Osteocyte (in vitro differentiated cells): ENCODE measurements around the gene ANKS1A. TPM values are rescaled to one million over a fixed set of nuclear protein-coding genes. Genes with fewer than 3 reads are reported as not detected.
"Not testable (repeated sequence)": the region's sequence is repeated elsewhere in the genome, so short reads cannot be mapped to it uniquely, and the experiment has no call there.

ENCODE experiments used
- DNase-seq: peaks from one replicate; pipeline ENCODE4 v3.0.0; 2021; ENCODE audit warnings: mixed read lengths; ENCODE audit not compliant: unreplicated experiment; ENCODE audit errors: extremely low spot score
- H3K27ac Mint-ChIP-seq: one replicate; pipeline ENCODE4 v1.8.0; 2021; ENCODE audit warnings: mild to moderate bottlenecking, mixed read lengths; ENCODE audit not compliant: unreplicated experiment
- H3K27me3 Mint-ChIP-seq: one replicate; pipeline ENCODE4 v1.8.0; 2021; ENCODE audit warnings: mixed read lengths; ENCODE audit not compliant: unreplicated experiment
- H3K36me3 Mint-ChIP-seq: one replicate; pipeline ENCODE4 v1.8.0; 2021; ENCODE audit warnings: mixed read lengths; ENCODE audit not compliant: unreplicated experiment
- H3K4me1 Mint-ChIP-seq: one replicate; pipeline ENCODE4 v1.8.0; 2021; ENCODE audit warnings: mixed read lengths; ENCODE audit not compliant: unreplicated experiment
- H3K4me3 Mint-ChIP-seq: one replicate; pipeline ENCODE4 v1.8.0; 2021; ENCODE audit warnings: mild to moderate bottlenecking, moderate library complexity, mixed read lengths; ENCODE audit not compliant: unreplicated experiment
- H3K9me3 Mint-ChIP-seq: one replicate; pipeline ENCODE4 v1.8.0; 2021; ENCODE audit warnings: mixed read lengths; ENCODE audit not compliant: unreplicated experiment
- CTCF ChIP-seq: fragments of 200-600 bp; sonication (generic); IDR thresholded peaks from 2 replicates; pipeline ENCODE4 v1.5.0; 2021; ENCODE audit warnings: antibody characterized with exemption, mild to moderate bottlenecking, moderate library complexity
- total RNA-seq: library from RNA; stranded (reverse); gene quantifications from 2 replicates; pipeline ENCODE4 v1.2.1, GENCODE V29; 2021

Gene ANKS1A
- total RNA-seq, 1 donor from 2014 or later: 15.5 TPM

DNA sequence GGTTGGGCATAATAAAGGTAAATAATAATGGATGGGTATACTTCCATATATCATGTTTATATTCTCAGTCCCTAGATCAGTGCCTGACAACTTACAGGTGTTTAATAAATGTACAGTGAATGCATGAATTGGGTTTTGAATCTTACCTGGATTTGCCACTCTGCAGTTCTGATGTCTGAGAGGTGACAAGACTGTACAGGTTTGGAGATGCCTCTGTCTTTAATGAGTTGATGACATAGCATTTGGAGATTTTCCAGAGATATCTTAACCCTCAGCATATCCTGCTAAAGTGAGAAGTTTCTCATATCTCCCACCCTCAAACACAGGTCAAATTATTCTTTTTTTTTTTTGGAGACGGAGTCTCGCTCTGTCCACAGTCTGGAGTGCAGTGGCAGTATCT is 2.2 kb downstream of the ANKS1A start:
- Mint-ChIP-seq H3K4me1 (peaks cover 26% of the 10 kb centered on the region), H3K9me3 (no peaks in the 10 kb centered on the region), H3K27ac (no peak overlapping the region), H3K36me3 (no peaks in the 10 kb centered on the region), H3K27me3 (no peaks in the 10 kb centered on the region), H3K4me3 (no peak overlapping the region)
- no peak for DNase-seq
- no peak for TF ChIP-seq CTCF

- H3K36me3 Mint-ChIP-seq: no peaks in the 10 kb centered on the region
- TF ChIP-seq CTCF: no peak
- H3K4me3 Mint-ChIP-seq: no peak overlapping the region
- H3K4me1 Mint-ChIP-seq: peaks cover 15% of the 10 kb centered on the region
- no peak overlapping the region for H3K27ac Mint-ChIP-seq
- no peak for DNase-seq
- no peaks in the 10 kb centered on the region for H3K9me3 Mint-ChIP-seq
- no peaks in the 10 kb centered on the region for H3K27me3 Mint-ChIP-seq
Observed at GRCh38 chr6:34894693-34895092, 5.6 kb downstream of the ANKS1A start.

DNA sequence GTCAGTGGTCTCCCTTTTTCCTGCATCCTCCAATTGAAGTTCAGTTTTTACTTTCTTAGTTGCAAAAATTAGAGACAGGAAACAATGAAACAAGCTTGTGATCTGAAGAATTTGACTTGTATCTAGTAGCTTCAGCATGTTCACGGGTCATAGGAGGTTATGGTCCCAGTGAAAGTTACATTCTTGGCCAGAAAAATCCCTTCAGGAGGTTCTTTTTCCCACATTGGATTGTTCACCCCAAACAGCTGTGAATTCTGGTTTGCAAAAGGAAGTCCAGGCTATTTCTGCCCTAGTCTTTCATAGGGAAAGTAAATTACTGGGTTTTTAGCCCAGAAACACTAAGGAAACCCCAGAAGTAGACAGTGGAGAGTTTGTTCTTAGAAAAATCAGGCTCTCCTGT is 8.1 kb downstream of the ANKS1A start:
- Mint-ChIP-seq H3K4me1 (peaks cover 3% of the 10 kb centered on the region), H3K27me3 (no peaks in the 10 kb centered on the region), H3K9me3 (no peaks in the 10 kb centered on the region), H3K27ac (no peak overlapping the region), H3K36me3 (no peaks in the 10 kb centered on the region), H3K4me3 (no peak overlapping the region)
- no peak for DNase-seq
- TF ChIP-seq CTCF: no peak

- TF ChIP-seq CTCF: no peak
- Mint-ChIP-seq H3K36me3 (no peaks in the 10 kb centered on the region), H3K27me3 (no peaks in the 10 kb centered on the region), H3K9me3 (no peaks in the 10 kb centered on the region), H3K4me1 (peaks cover 3% of the 10 kb centered on the region), H3K27ac (no peak overlapping the region), H3K4me3 (no peak overlapping the region)
- no peak for DNase-seq
Observed at GRCh38 chr6:34897716-34898115, 8.7 kb downstream of the ANKS1A start.

DNA sequence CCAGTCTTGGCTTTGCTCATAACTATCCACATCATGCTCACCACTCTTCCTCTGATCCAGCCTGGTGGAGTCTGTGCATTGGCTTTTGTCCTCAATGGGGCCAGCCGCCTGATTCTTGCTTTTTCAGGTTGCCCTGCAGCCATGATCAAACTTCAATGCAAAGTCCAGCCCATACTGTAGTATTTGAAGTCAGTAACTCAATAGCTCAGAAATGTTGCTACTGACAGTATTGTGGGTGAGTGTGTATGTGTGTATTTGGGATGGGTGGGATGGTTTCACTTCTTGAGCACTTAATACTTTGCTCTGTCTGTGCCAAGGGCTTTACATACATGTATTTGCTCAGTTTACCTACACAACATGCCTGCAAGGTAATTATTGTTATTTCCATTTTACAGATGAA is 10.7 kb downstream of the ANKS1A start:
- H3K4me1 Mint-ChIP-seq, H3K9me3 Mint-ChIP-seq, H3K27ac Mint-ChIP-seq, H3K36me3 Mint-ChIP-seq, H3K4me3 Mint-ChIP-seq, H3K27me3 Mint-ChIP-seq, DNase-seq: not testable (repeated sequence)
